K562 (cell line): ENCODE measurements around the gene RBMXL3. TPM values are rescaled to one million over a fixed set of nuclear protein-coding genes. Genes with fewer than 3 reads are reported as not detected.
"Not testable (repeated sequence)": the region's sequence is repeated elsewhere in the genome, so short reads cannot be mapped to it uniquely, and the experiment has no call there.

Experiments used
- ATAC-seq: fragments of 200-7000 bp; cut with Tn5 transposase; 3 replicates; pipeline ENCODE4 v1.9.1; 2020; ENCODE audit warnings: moderate library complexity
- BruUV-seq: library from RNA; stranded (reverse); fragments of 400-500 nt; replicated peaks from 2 replicates; lab custom pipeline; 2021; lab: Mats Ljungman, UMichigan
- CTCF ChIA-PET: fragments of 300-600 bp; formaldehyde crosslinking; extraction: SDS; loops from one replicate; lab custom pipeline; 2021; ENCODE audit warnings: low intra/inter-chr PET ratio; lab: Yijun Ruan, JAX
- POLR2A ChIA-PET: fragments of 300-600, 350-650 bp; sonication (Branson Sonifier 250); formaldehyde crosslinking; extraction: SDS; loops from one replicate; lab custom pipeline; 2021; ENCODE audit warnings: antibody characterized with exemption, inconsistent platforms; lab: Yijun Ruan, JAX
- DNase-seq, 4 experiments: peaks; one replicate each; pipeline versions ENCODE4 v3.0.0 to v3.0.0-alpha.2; 2011 to 2018; ENCODE audit warnings: low spot score in 3 of 4, mixed read lengths in 3 of 4; ENCODE audit errors: extremely low read depth in 1 of 4
- FAIRE-seq: peaks from 2 replicates; lab custom pipeline; 2011; peaks lifted over from hg19 to GRCh38; lab: Jason Lieb, UNC
- H2AFZ ChIP-seq: 2 replicates; pipeline ENCODE4 v1.6.0; 2011; ENCODE audit warnings: low read depth, low read length, control low read depth, inconsistent platforms
- H3K27ac ChIP-seq: fragments of 200-600 bp; 3 replicates; pipeline ENCODE4 v1.8.0; 2011; ENCODE audit warnings: low read depth, mild to moderate bottlenecking, control low read depth, inconsistent platforms, low read length, moderate library complexity, mixed read lengths; ENCODE audit errors: extremely low read depth
- H3K27me3 ChIP-seq, 2 experiments: fragments of 300-600 bp in 1 of 2; 2 replicates in 1 of 2; 3 replicates in 1 of 2; pipeline versions ENCODE4 v1.6.0 to v1.8.0; 2011; ENCODE audit warnings: inconsistent platforms in 2 of 2, low read length in 2 of 2, mild to moderate bottlenecking in 1 of 2, mixed read lengths in 1 of 2, moderate library complexity in 1 of 2; ENCODE audit not compliant: control insufficient read depth in 2 of 2, insufficient read depth in 2 of 2
- H3K36me3 ChIP-seq: fragments of 300-600 bp; 3 replicates; pipeline ENCODE4 v1.8.0; 2011; ENCODE audit warnings: mild to moderate bottlenecking, low read length, inconsistent platforms; ENCODE audit not compliant: control insufficient read depth, insufficient read depth
- H3K4me1 ChIP-seq, 2 experiments: fragments of 200-600 bp in 1 of 2; replicated peaks in 1 of 2; 2 replicates in 1 of 2; 3 replicates in 1 of 2; pipeline versions ENCODE4 v1.5.1 to v1.8.0; 2011; ENCODE audit warnings: inconsistent platforms in 2 of 2, low read length in 2 of 2, mild to moderate bottlenecking in 1 of 2, mixed read lengths in 1 of 2, moderate library complexity in 1 of 2; ENCODE audit not compliant: control insufficient read depth in 2 of 2, insufficient read depth in 2 of 2
- H3K4me2 ChIP-seq: 2 replicates; pipeline ENCODE4 v1.6.1; 2011; ENCODE audit warnings: low read length, control low read depth, inconsistent platforms, mixed read lengths; ENCODE audit not compliant: insufficient read depth
- H3K4me3 ChIP-seq: fragments of 200-600 bp; sonication (generic), shearing (Covaris generic); 2 replicates; pipeline ENCODE4 v1.5.1; 2016; ENCODE audit warnings: control low read depth, inconsistent platforms
- H3K79me2 ChIP-seq: fragments of 200-600 bp; 3 replicates; pipeline ENCODE4 v1.8.0; 2011; ENCODE audit warnings: low read length, inconsistent platforms; ENCODE audit not compliant: control insufficient read depth, insufficient read depth
- H3K9ac ChIP-seq, 2 experiments: 2 replicates each; pipeline versions ENCODE4 v1.6.0 to v1.6.1; 2011; ENCODE audit warnings: low read depth in 2 of 2, low read length in 2 of 2, control low read depth in 1 of 2, inconsistent platforms in 1 of 2, mild to moderate bottlenecking in 1 of 2, mixed read lengths in 1 of 2; ENCODE audit not compliant: insufficient read depth in 1 of 2
- H3K9me1 ChIP-seq: one replicate; pipeline ENCODE4 v1.6.0; 2011; ENCODE audit warnings: inconsistent platforms, mild to moderate bottlenecking, low read length, moderate library complexity; ENCODE audit not compliant: control insufficient read depth, insufficient read depth
- H3K9me3 ChIP-seq: replicated peaks from 2 replicates; pipeline ENCODE4 v1.5.1; 2011; ENCODE audit warnings: low read depth, low read length, inconsistent platforms; ENCODE audit not compliant: control insufficient read depth, insufficient read depth
- H4K20me1 ChIP-seq: replicated peaks from 2 replicates; pipeline ENCODE4 v1.6.1; 2011; ENCODE audit warnings: low read length, inconsistent platforms, mixed read lengths; ENCODE audit not compliant: control insufficient read depth, insufficient read depth
- BACH1 ChIP-seq: fragments of 200-800 bp; sonication (Bioruptor generic); IDR thresholded peaks from 2 replicates; pipeline ENCODE4 v1.6.1; 2016; ENCODE audit warnings: missing genetic modification characterization, missing compliant biosample characterization
- CBX5 ChIP-seq: IDR thresholded peaks from 2 replicates; pipeline ENCODE4 v1.6.1; 2014; ENCODE audit warnings: low read depth, borderline replicate concordance
- CLOCK ChIP-seq: fragments of 250-450 bp; sonication (Bioruptor Pico); IDR thresholded peaks from 2 replicates; pipeline ENCODE4 v1.4.0; 2020; ENCODE audit warnings: mild to moderate bottlenecking, moderate library complexity, borderline replicate concordance
- CREBBP ChIP-seq: IDR thresholded peaks from one replicate; pipeline ENCODE4 v1.6.1; 2012; ENCODE audit warnings: low read depth, mild to moderate bottlenecking, control low read depth, inconsistent platforms, low read length
- HMG20B ChIP-seq: fragments of 250-450 bp; sonication (Bioruptor Pico); IDR thresholded peaks from 2 replicates; pipeline ENCODE4 v1.5.0; 2021; ENCODE audit warnings: mild to moderate bottlenecking
- LCOR ChIP-seq: sonication (generic); formaldehyde crosslinking; IDR thresholded peaks from 2 replicates; pipeline ENCODE4 v1.8.0; 2022; ENCODE audit warnings: mild to moderate bottlenecking, missing genetic modification reagents
- RBFOX2 ChIP-seq: fragments of 200-400 bp; formaldehyde crosslinking; IDR thresholded peaks from 2 replicates; pipeline ENCODE4 v1.6.1; 2017; ENCODE audit warnings: low read depth, mild to moderate bottlenecking, low read length, moderate library complexity
- RUNX1 ChIP-seq: sonication (generic); IDR thresholded peaks from 2 replicates; pipeline ENCODE4 v1.6.1; 2016; ENCODE audit warnings: antibody characterized with exemption, low read depth
- STAT5B ChIP-seq: fragments of 250-450 bp; sonication (Bioruptor Pico); IDR thresholded peaks from 2 replicates; pipeline ENCODE4 v1.8.0; 2021; ENCODE audit warnings: mild to moderate bottlenecking, inconsistent platforms
- ZKSCAN1 ChIP-seq: fragments of 150-350 bp; IDR thresholded peaks from 2 replicates; pipeline ENCODE4 v1.6.1; 2016; ENCODE audit warnings: low read depth, low read length
- ZNF780A ChIP-seq: fragments of 250-450 bp; sonication (Bioruptor Pico); IDR thresholded peaks from 2 replicates; pipeline ENCODE4 v1.5.0; 2021; ENCODE audit warnings: mild to moderate bottlenecking
- WGBS: fragments of 100-300 bp; shearing (Covaris generic); methylation state at CpG from one replicate; pipeline ENCODE4 v1.1.6; 2016; ENCODE audit warnings: low coverage, mixed read lengths; ENCODE audit not compliant: insufficient coverage; ENCODE audit errors: missing lambda C conversion rate; 5-methylcytosine and 5-hydroxymethylcytosine counted together
- in situ Hi-C: fragments of 300-500 bp; cut with MboI; formaldehyde crosslinking; loops from 4 replicates; pipeline ENCODE4 v1.15.0; 2018; ENCODE audit warnings: inconsistent platforms, mixed read lengths
- intact Hi-C: fragments of 100-400 bp; cut with micrococcal nuclease; formaldehyde crosslinking; loops from 2 replicates; pipeline ENCODE4 v1.14.2; 2022
- polyA plus RNA-seq, 8 experiments: library from polyadenylated mRNA; depleted of rRNA in 4 of 8; stranded (reverse) in 5 of 8; unstranded in 3 of 8; fragments of >200 nt; fragmentation: Nextera tagmentation in 2 of 8; fragmentation: Illumina TruSeq in 1 of 8; extraction: Ambion mirVana in 2 of 8; extraction: Trizol in 1 of 8; gene quantifications; 2 replicates each; pipeline versions ENCODE4 v1.2.1 to v1.2.3, GENCODE V29; 2011 to 2014; ENCODE audit warnings: inconsistent platforms in 1 of 8, missing spikeins in 1 of 8
- total RNA-seq, 7 experiments: library from RNA; depleted of rRNA in 6 of 7; stranded (reverse); fragments of >200 nt in 6 of 7; fragmentation: Illumina TruSeq in 2 of 7; extraction: Trizol in 2 of 7; gene quantifications; 2 replicates each; pipeline versions ENCODE4 v1.2.1 to v1.2.3, GENCODE V29; 2011 to 2021; ENCODE audit warnings: low replicate concordance in 1 of 7

The RBMXL3 gene
- total and polyA plus RNA-seq, 9 of the 15 experiments (the other 6 are each of a cell fraction or from before 2014, with no cell fraction given), result 0.03 to 0.31 (median 0.04) TPM; not detected in 6

DNA sequence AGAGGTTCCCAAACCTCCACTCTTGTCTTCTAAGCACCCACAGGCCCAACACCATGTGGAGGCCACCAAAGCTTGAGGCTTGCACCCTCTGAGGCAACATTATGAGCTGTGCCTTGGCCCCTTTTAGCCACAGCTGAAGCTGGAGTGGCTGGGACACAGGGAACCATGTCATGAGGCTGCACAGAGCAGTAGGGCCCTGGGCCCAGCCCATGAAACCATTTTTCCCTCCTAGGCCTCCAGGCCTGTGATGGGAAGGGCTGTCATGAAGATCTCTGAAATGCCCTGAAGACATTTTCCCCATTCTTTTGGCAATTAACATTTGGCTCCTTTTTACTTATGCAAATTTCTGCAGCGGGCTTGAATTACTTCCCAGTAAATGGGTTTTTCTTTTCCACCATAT, 14.8 kb downstream of the RBMXL3 start:
- no peak overlapping the region for H3K4me3 ChIP-seq
- no peak for ATAC-seq
- TF ChIP-seq RBFOX2 (no peak), ZKSCAN1 (no peak), CBX5 (no peak), LCOR (CRISPR knock-in tag) (no peak), BACH1 (tag) (no peak), HMG20B (no peak), CREBBP (no peak), STAT5B (CRISPR knock-in tag) (no peak), CLOCK (no peak), ZNF780A (CRISPR knock-in tag) (no peak), RUNX1 (no peak)
- TF ChIP-seq, all 486 proteins: peak for 0
- WGBS, result 0% methylated on average over 1 of the region's 1 CpG
- no peak overlapping the region for H3K9ac ChIP-seq
- H3K9me3 ChIP-seq, result no peaks in the 10 kb centered on the region
- H4K20me1 ChIP-seq, result no peaks in the 10 kb centered on the region
- no peak overlapping the region for H2AFZ ChIP-seq
- H3K4me1 ChIP-seq, result no peaks in the 10 kb centered on the region
- no TSS peak for BruUV-seq
- no peak overlapping the region for H3K27ac ChIP-seq
- ChIA-PET CTCF (no interaction called here), POLR2A (no interaction called here)
- no peaks in the 10 kb centered on the region for H3K79me2 ChIP-seq
- DNase-seq, result no peak
- intact Hi-C loops, result no loop called here
- no peak for FAIRE-seq
- no peaks in the 10 kb centered on the region for H3K36me3 ChIP-seq
- no peak overlapping the region for H3K4me2 ChIP-seq
- H3K9me1 ChIP-seq, result no peaks in the 10 kb centered on the region
- in situ Hi-C loops, result no loop called here
- H3K27me3 ChIP-seq, result no peaks in the 10 kb centered on the region

- H3K4me3 ChIP-seq, ATAC-seq, in situ Hi-C loops, H3K9ac ChIP-seq, DNase-seq, intact Hi-C loops, H4K20me1 ChIP-seq, CTCF ChIA-PET, H3K27me3 ChIP-seq, FAIRE-seq, H3K9me3 ChIP-seq, H2AFZ ChIP-seq, POLR2A ChIA-PET, BruUV-seq, H3K27ac ChIP-seq, H3K9me1 ChIP-seq, H3K4me1 ChIP-seq, H3K79me2 ChIP-seq, H3K4me2 ChIP-seq, H3K36me3 ChIP-seq: not testable (repeated sequence)
Measured at GRCh38 chrX:115209547-115209946, 20.3 kb downstream of the RBMXL3 start.
